ENCODE data around the gene SEPHS1. TPM values are rescaled to one million over a fixed set of nuclear protein-coding genes. Genes with fewer than 3 reads are reported as not detected.
"Not testable (repeated sequence)": the region's sequence is repeated elsewhere in the genome, so short reads cannot be mapped to it uniquely, and the experiment has no call there.

SEPHS1 gene
- total RNA-seq, 2 donors from 2014 or later, result 29.0 to 31.3 TPM

- intact Hi-C loops (cut with DNase I), result loop anchor here in 1 of 2 donors (1.0 kb wide), 1 partner anchor 142 kb away; the partner anchor contains the start of gene MCM10
- DNase-seq (no peak), ATAC-seq (no peak)
These were observed 45.1 kb downstream of the SEPHS1 start for GRCh38 chr10:13302821-13303555.

GRCh38 chr10:13299437-13300287 lies 48.4 kb downstream of the SEPHS1 start, which contains the start of gene PHYH:
Gene PHYH, minus strand, starts transcription at chr10:13300064. Its CDS starts 22 bp downstream, at chr10:13300042.
- intact Hi-C loops (cut with DNase I), result no loop called here
- DNase-seq, result peak; percentile 93
- ATAC-seq, result peak; percentile 94 to 96

GRCh38 chr10:13298748-13299436 lies 49.2 kb downstream of the SEPHS1 start:
- intact Hi-C loops (cut with DNase I), result no loop called here
- no peak for ATAC-seq
- no peak for DNase-seq

- intact Hi-C loops (cut with DNase I), result no loop called here
- no peak for ATAC-seq
- no peak for DNase-seq
These were observed 51.6 kb downstream of the SEPHS1 start for GRCh38 chr10:13296476-13296875.

- intact Hi-C loops (cut with DNase I), result no loop called here
- ATAC-seq (no peak), DNase-seq (no peak)
These were observed 53.3 kb downstream of the SEPHS1 start for GRCh38 chr10:13294784-13295183.

GRCh38 chr10:13291821-13292773 lies 56.0 kb downstream of the SEPHS1 start:
- intact Hi-C loops (cut with DNase I), result no loop called here
- ATAC-seq (no peak), DNase-seq (no peak)

GRCh38 chr10:13291061-13291460 lies 57.0 kb downstream of the SEPHS1 start:
- ATAC-seq, result no peak
- intact Hi-C loops (cut with DNase I), result no loop called here

GRCh38 chr10:13284050-13284449 lies 64.0 kb downstream of the SEPHS1 start:
- intact Hi-C loops (cut with DNase I), result loop anchor here in 1 of 2 donors (10.0 kb wide), 1 partner anchor 119 kb away; the partner anchor contains the start of gene MCM10
- DNase-seq (no peak), ATAC-seq (no peak)

More at GRCh38 chr10:13291061-13291460, 57.0 kb downstream of the SEPHS1 start:
- DNase-seq, result no peak

- DNase-seq, ATAC-seq: not testable (repeated sequence)
- intact Hi-C loops (cut with DNase I), result loop anchor here in 1 of 2 donors (10.0 kb wide), 1 partner anchor 118 kb away; the partner anchor contains the start of gene MCM10
These were observed 65.7 kb downstream of the SEPHS1 start for GRCh38 chr10:13282348-13282747.

GRCh38 chr10:13276749-13277365 lies 71.2 kb downstream of the SEPHS1 start:
- intact Hi-C loops (cut with DNase I), result no loop called here
- no peak for ATAC-seq

GRCh38 chr10:13276146-13276545 lies 71.9 kb downstream of the SEPHS1 start:
- DNase-seq; intact Hi-C loops (cut with DNase I); ATAC-seq: not testable (repeated sequence)

More at GRCh38 chr10:13276749-13277365, 71.2 kb downstream of the SEPHS1 start:
- DNase-seq, result no peak

- ATAC-seq (peak; percentile 75 to 79), DNase-seq (peak; percentile 46)
- intact Hi-C loops (cut with DNase I), result no loop called here
These were observed 75.9 kb downstream of the SEPHS1 start for GRCh38 chr10:13272164-13272571.

- peak; percentile 53 for ATAC-seq
- intact Hi-C loops (cut with DNase I), result no loop called here
- DNase-seq, result peak; percentile 50
These were observed 76.4 kb downstream of the SEPHS1 start for GRCh38 chr10:13271552-13272163.

- peak in 1 of 2 donors; percentile 79 for ATAC-seq
- no peak for DNase-seq
- intact Hi-C loops (cut with DNase I), result no loop called here
These were observed 77.1 kb downstream of the SEPHS1 start for GRCh38 chr10:13270877-13271551.

GRCh38 chr10:13268841-13269240 lies 79.3 kb downstream of the SEPHS1 start:
- no peak for ATAC-seq
- intact Hi-C loops (cut with DNase I), result no loop called here
- DNase-seq, result no peak

GRCh38 chr10:13268310-13268709 lies 79.8 kb downstream of the SEPHS1 start:
- DNase-seq (no peak), ATAC-seq (no peak)
- intact Hi-C loops (cut with DNase I), result no loop called here
